ENCODE data around the gene OR11A1.
"Not testable (repeated sequence)": the region's sequence is repeated elsewhere in the genome, so short reads cannot be mapped to it uniquely, and the experiment has no call there.

OR11A1 gene

DNA sequence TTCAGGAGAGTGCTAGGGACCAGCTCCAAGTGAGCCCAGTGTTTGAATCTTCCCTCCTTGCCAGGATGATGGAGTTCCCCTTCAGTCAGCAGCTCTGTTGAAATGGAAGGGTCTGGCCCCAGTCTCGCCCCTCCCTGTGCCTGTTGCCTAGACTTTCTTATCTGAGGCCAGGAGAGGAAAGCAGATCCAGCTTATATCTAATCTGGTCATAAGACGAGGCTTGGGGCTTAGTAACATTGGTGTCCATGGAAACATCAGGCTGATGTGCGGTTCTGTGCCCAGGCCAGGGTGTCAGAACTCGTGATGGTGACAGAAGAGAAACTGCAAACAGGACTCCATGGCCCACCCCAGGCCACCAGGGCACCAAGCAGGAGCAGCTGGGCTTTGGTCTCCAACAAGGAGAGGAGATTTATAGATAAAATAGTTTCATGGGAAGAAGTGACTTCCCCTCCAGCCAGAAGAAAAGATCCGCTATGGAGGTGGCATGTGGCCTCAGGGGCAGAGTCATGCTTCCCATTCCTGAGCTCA lies 21.1 kb upstream of the OR11A1 start:
- no peak for DNase-seq

- DNase-seq = no peak
These were observed 18.1 kb upstream of the OR11A1 start for GRCh38 chr6:29474996-29475395.

GRCh38 chr6:29466241-29466640 lies 9.4 kb upstream of the OR11A1 start:
- no peak for DNase-seq

DNA sequence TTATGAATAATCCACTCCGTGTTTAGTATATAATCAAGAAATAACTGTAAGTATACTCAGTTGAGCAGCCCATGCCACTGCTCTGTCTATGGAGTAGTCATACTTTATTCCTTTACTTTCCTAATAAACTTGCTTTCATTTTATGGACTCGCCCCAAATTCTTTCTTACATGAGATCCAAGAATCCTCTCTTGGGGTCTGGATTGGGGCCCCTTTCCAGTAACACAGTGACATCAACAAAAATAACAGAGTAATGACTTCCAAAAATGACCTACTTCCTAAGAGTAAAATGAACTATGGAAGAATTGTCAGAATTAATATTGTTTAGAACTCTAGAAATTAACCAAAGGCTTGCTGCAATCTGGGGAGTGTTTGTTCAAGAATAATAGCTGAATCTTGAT lies 8.9 kb upstream of the OR11A1 start:
- DNase-seq = no peak

DNA sequence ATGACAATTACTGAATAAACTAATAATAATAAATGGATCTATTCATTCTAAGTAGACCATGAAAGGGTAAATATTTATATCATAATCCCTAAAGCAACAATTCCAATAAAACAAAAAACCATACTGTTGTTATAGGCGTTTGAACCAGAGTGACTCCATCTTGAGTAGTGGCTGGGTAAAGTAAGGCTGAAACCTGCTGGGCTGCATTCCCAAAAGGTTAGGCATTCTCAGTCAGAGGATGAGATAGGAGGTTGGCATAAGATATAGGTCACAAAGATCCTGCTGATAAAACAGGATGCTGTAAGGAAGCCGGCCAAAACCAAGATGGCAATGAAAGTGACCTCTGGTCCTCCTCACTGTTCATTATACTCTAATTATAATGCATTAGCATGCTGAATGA lies 8.4 kb upstream of the OR11A1 start:
- no peak for DNase-seq

DNA sequence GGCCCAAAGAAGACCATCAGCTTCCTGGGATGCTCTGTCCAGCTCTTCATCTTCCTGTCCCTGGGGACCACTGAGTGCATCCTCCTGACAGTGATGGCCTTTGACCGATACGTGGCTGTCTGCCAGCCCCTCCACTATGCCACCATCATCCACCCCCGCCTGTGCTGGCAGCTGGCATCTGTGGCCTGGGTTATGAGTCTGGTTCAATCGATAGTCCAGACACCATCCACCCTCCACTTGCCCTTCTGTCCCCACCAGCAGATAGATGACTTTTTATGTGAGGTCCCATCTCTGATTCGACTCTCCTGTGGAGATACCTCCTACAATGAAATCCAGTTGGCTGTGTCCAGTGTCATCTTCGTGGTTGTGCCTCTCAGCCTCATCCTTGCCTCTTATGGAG lies 5.2 kb upstream of the OR11A1 start:
- DNase-seq = no peak

DNA sequence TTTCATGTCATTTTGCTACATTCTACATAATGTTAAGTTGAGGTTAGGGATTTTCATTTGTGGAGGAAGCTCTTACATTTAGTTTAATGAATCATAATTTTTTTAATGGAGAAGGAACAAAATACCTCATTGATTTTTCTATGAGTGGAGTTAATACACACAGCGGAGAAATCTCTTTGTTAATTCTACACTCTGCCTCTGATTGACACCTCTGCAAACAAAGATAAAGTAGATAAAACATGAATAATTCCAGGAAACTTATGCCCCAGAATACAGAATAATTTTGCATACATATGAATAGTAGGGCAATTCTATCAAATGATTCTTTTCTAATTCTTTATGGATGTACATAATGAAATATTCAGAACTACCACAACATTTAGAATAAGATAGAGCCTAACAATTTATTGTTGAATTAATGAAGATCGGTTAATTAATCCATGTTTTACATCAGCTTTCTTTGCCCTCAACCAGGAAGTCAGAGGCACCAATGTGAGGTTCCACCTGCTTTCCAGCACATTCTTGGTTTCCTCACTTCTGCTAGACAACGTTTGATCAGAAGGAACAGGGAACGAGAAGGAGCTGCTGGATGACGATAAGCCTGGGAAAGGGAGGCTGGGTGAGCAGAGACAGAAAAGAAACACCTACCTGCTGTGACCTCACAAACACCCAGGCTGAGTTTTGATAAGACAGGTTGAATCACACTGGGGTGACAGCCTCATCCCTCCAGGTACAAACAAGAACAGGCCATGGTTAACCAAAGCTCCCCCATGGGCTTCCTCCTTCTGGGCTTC lies 4.3 kb upstream of the OR11A1 start:
- DNase-seq = no peak

GRCh38 chr6:29451471-29452193 lies 5.2 kb downstream of the OR11A1 start:
- no peak for DNase-seq

DNA sequence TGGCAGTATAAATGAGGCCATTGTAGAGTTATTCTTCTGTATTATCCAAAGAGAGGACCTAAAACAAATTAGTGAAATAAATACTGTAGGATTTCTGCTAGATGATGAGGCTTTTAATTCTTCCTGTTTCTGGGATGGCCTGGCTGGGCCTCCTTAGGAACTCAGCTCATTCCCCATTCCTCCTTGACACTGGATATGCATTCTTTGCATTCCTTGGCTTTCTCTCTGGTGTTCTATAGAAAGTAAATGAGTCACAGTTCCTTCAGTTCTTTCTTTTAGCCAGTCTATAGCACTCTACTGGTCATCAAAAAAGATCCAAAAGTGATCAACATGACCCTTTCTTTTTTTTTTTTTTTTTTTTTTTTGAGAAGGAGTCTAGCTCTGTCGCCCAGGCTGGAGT lies 9.2 kb downstream of the OR11A1 start:
- no peak for DNase-seq

- not testable (repeated sequence) for DNase-seq
These were observed 12.8 kb downstream of the OR11A1 start for GRCh38 chr6:29444031-29444430.

- DNase-seq = no peak
These were observed 14.2 kb downstream of the OR11A1 start for GRCh38 chr6:29442719-29443118.

GRCh38 chr6:29439006-29439405 lies 17.9 kb downstream of the OR11A1 start, which contains the start of gene OR10C1:
Gene OR10C1, plus strand, starts transcription at chr6:29439306. Its CDS starts 710 bp downstream, at chr6:29440016.
- no peak for DNase-seq

DNA sequence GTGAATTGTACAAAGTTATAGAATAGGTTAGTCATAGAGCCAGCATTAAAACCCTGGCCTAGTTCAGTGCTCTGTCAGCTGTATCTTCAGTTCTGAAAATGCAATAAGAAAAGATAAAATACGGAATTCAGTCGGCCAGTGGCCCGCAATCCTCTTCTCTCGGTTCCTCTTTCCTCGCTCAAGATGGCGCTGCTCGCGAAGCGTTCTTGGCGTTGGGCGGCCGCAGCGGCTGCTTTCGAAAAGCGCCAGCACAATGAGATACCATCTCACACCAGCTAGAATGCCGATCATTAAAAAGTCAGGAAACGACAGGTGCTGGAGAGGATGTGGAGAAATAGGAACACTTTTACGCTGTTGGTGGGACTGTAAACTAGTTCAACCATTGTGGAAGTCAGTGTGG lies 20.1 kb downstream of the OR11A1 start:
- not testable (repeated sequence) for DNase-seq

DNA sequence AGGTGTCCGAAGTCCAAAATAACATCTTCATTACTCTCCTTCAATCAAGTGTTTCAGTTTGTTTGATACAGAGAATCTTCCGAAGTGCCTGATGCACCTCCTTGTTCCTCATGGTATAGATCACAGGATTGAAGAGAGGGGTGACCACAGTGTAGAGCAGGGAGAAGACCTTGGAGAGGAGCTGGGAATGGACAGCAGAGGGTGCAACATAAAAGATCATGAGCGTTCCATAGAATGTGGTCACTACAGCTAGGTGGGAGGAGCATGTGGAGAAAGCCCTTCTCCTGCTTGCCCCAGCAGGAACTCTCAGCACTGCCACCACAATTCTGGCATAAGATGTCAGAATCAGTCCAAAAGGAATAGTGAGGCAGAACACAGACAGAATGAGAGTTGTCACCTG lies 30.2 kb downstream of the OR11A1 start:
- no peak for DNase-seq

- no peak for DNase-seq
These were observed 31.8 kb downstream of the OR11A1 start for GRCh38 chr6:29425075-29425474.

GRCh38 chr6:29424575-29424974 lies 32.3 kb downstream of the OR11A1 start:
- no peak for DNase-seq

DNA sequence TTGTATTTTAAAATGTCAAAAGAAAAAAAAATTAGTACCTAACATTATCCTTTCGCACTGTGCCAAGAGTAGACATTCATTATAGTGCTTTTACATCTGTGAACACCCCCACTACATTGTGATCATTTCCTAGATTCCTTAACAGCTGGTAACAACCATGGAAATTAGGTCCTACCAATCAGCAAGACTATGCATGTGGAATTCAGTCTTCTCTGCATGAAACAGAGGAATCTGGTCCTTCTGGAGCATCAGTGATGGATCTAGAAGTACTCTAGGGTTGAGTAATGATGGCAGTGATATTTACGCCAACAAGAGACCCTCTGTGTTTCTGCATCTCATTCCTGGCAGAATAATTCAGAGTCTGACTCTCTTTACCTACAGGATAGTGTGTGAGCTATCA lies 32.7 kb downstream of the OR11A1 start:
- DNase-seq = no peak

GRCh38 chr6:29419516-29419915 lies 37.4 kb downstream of the OR11A1 start:
- DNase-seq = no peak

DNA sequence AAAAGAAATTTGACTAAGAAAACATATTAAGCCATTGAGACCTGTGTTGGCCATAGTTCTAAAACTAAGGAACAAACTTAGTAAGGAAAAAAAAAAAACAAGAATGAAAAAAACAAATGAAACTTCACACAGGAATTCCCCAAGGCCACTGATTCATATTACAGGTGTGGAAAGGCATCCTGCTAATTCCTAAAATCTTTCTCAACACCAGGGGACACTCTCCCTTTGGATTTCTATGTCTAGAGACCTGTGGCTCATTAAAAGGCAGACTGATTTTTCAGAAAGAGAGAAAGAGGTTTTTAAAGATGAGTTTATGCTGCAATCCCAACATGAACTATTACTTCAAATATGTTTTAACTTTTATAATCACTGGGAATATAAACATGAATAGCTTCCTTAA lies 42.3 kb downstream of the OR11A1 start, which contains the start of gene OR12D1:
TSS of gene OR12D1 (plus strand) at position 341 of the 400 bp plus-strand sequence.
- no peak for DNase-seq

DNA sequence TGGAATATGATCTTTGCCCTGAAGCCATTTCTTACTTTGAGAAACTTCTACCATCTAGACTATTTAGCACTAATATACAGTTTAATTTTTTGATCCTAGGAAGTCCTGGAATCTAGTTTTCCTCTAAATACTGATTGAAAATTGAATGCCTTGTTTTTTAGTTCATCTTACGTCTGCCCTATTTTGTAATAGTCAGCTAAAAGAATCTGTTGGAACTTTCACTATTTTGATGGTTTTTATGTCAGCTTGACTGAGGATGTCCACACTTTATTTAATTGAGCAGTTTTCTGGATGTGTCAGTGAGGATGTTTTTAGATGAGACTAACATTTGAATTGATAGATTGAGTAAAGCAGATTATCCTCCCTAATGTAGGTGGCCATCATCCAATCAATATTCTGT lies 53.1 kb downstream of the OR11A1 start:
- no peak for DNase-seq

GRCh38 chr6:29399525-29399924 lies 57.3 kb downstream of the OR11A1 start:
- no peak for DNase-seq

DNA sequence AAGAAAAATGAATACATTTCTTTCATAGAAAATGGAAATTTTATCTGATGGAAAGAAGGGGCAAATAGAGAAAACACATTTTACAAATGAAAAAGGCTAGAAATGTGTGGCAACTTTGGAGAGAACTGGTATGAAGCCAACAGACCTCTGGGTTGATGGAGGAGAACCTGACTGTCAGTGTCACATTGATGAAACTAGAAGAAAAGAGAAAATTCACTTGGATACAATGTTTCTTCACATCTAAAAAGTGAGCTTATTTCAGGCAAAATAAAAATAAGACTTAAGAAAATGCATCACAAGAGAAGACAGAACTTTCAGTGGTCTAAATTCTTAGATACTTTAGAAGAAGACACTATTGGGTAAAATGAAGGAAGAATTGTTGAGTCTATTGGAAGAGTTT lies 61.5 kb downstream of the OR11A1 start, which contains the start of gene OR12D2:
TSS of gene OR12D2 (plus strand) at position 301 of the 400 bp plus-strand sequence. CDS start 1,069 bp downstream, outside the sequence.
- DNase-seq = no peak

DNA sequence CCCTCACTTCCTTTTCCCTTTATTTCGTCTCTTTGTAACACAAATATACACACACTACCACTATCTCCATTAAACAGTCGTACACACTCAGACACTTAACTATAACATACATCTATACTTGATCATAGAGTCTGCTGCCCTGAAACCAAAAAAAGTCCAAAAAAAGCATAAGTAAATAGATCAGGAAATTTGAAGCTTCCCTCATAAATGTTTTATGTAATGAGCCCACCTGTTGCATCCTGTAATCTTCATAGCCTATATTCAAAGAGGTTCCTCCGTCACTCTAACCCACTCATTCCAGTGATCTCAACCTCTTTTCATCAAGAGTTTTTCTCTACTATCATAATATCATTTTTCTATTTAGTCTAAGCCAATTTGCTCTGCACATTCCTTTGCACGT lies 68.3 kb downstream of the OR11A1 start:
- DNase-seq = no peak

DNA sequence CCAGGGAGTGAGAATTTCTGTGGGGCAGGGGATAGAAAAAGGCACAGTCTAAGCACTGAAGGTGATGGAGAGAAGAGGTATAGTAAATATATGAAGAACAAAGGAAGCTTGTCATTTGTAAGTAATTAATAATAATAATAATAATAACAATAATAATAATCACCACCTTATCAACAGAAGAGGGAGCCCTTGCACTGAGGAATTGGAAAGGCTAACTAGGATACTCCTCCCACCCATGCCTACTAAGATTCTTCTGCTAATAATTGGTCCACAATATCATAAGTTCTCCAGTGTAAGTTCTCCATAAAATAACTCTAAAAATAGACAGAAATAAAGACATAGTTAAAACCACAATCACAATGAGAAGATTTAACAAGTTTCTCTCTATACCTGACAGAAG lies 80.9 kb downstream of the OR11A1 start:
- no peak for DNase-seq
